Fibroblast of the aortic adventitia (primary cell): ENCODE measurements around the gene CAPN13. TPM values are rescaled to one million over a fixed set of nuclear protein-coding genes. Genes with fewer than 3 reads are reported as not detected.

Source experiments
- DNase-seq: peaks from one replicate; pipeline ENCODE4 v3.0.0-alpha.2; 2010; ENCODE audit warnings: low read depth
- H3K4me3 ChIP-seq: 2 replicates; pipeline ENCODE4 v1.5.1; 2011; ENCODE audit warnings: low read depth, mild to moderate bottlenecking, control low read depth, low read length, moderate library complexity
- small RNA-seq: library from RNA; depleted of rRNA; stranded (forward); fragments of <200 nt; gene quantifications from one replicate; pipeline ENCODE3, GENCODE V24; 2012
- total RNA-seq: library from RNA; depleted of rRNA; stranded (reverse); fragments of >200 nt; gene quantifications from 2 replicates; pipeline ENCODE4 v1.2.3, GENCODE V29; 2012; ENCODE audit warnings: low replicate concordance
- TF ChIP-seq, protein P1 (sequence below): IDR thresholded peaks from 2 replicates; pipeline ENCODE4 v1.5.1; 2011; ENCODE audit warnings: mild to moderate bottlenecking, low read length, control low read depth, inconsistent platforms; ENCODE audit not compliant: insufficient read depth

CAPN13 gene
- total RNA-seq, 1 donor = not detected

DNA sequence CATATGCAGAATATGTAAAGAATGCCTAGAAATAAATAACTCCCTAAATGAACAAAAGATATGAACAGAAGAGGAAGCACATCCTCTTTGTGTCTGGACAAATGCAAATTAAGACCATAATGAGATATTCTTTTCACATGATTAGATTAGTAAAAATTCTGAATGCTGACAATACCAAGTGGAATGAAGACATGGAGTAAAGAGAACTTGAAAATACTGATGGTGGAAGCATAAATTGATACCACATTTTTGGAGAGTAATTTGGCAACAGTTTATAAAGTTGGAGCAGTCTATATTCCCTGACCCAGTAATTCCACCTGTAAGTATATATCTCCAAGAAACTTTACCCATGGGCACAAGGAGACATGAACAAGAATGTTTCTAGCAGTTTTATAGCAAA lies 130.0 kb downstream of the CAPN13 start:
- TF ChIP-seq, protein P1, sequence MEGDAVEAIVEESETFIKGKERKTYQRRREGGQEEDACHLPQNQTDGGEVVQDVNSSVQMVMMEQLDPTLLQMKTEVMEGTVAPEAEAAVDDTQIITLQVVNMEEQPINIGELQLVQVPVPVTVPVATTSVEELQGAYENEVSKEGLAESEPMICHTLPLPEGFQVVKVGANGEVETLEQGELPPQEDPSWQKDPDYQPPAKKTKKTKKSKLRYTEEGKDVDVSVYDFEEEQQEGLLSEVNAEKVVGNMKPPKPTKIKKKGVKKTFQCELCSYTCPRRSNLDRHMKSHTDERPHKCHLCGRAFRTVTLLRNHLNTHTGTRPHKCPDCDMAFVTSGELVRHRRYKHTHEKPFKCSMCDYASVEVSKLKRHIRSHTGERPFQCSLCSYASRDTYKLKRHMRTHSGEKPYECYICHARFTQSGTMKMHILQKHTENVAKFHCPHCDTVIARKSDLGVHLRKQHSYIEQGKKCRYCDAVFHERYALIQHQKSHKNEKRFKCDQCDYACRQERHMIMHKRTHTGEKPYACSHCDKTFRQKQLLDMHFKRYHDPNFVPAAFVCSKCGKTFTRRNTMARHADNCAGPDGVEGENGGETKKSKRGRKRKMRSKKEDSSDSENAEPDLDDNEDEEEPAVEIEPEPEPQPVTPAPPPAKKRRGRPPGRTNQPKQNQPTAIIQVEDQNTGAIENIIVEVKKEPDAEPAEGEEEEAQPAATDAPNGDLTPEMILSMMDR = no peak
- no peak overlapping the region for H3K4me3 ChIP-seq
- no peak for DNase-seq

DNA sequence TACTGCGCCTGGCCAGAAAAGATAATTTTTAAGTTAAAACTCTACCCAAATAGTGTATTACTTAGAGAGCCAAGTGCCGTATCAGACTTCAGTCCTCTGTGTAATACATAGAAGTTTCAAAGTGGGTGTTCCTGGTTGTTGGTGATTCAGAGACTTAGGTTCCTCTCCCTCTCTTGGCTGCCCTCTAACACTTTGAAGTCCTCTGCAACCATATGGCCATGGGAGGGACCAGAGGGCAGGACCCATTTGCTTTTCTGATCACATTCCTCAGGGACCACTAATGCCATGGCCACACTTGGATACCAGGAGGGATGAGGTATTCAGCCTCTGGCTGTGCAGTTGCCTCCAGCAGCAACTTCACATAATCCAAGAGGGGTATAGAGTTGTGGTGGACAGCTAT lies 131.5 kb downstream of the CAPN13 start:
- peak; percentile 57 for DNase-seq
- TF ChIP-seq, protein P1 = no peak
- H3K4me3 ChIP-seq = no peak overlapping the region

DNA sequence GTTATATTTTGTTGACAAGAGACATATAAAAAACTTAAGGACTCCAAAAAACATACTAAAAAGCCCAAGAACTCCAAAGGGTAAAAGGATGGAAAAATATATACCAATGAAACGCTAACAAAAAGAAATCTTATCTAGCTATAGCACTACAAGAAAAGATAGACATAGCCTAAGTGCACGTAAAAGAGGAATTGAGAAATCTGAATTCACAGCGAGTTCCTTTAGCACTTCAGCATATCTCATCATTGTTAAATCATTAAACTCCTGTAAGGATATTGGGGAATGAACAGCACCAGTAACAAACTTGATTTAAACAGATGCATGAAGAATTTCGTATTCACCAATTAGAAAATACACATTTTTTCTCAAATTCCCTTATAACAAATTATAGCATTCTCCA lies 134.1 kb downstream of the CAPN13 start:
- DNase-seq = no peak
- TF ChIP-seq, protein P1 = no peak
- no peak overlapping the region for H3K4me3 ChIP-seq

Small RNA genes within 50 kb of the gene (small RNA-seq; reads per million reads assigned to genes)
- not detected for gene AC092569.1
